ENCODE measurements around the gene ABCB9.

DNA sequence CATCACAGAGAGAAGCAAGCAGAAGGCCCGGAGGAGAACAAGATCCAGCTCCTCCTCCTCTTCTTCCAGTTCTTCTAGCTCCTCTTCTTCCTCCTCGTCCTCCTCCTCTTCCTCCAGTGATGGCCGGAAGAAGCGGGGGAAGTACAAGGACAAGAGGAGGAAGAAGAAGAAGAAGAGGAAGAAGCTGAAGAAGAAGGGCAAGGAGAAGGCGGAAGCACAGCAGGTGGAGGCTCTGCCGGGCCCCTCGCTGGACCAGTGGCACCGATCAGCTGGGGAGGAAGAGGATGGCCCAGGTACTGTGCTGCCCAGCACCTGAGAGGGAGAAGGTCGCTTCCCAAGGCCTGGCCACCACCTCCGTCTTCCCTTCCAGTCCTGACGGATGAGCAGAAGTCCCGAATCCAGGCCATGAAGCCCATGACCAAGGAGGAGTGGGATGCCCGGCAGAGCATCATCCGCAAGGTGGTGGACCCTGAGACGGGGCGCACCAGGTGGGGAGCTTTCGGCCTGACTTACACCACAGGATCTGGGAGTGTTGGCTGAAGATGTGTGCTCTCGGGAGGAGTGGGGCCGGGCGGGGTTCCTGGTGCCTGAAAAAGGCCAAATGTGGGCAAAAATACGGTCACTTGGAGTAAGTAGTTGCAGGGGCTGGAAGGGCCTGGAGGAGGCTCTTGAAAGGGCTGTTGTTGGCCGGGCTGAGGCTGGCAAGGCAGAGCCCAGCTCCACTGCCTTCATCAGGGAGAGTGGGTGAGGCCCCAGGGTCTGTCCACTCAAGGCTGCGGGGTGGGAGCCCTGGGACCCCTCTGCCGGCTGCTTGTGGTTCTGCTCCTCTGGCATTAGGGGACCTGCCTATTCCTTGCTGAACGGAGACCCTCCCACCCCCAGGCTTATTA lies 15.6 kb upstream of the ABCB9 start:
- no peak for TF ChIP-seq EP300 (conservative IDR thresholded peaks at IDR 0.05; ENCODE audit: poor library complexity, severe bottlenecking)
- TF ChIP-seq, protein P1, sequence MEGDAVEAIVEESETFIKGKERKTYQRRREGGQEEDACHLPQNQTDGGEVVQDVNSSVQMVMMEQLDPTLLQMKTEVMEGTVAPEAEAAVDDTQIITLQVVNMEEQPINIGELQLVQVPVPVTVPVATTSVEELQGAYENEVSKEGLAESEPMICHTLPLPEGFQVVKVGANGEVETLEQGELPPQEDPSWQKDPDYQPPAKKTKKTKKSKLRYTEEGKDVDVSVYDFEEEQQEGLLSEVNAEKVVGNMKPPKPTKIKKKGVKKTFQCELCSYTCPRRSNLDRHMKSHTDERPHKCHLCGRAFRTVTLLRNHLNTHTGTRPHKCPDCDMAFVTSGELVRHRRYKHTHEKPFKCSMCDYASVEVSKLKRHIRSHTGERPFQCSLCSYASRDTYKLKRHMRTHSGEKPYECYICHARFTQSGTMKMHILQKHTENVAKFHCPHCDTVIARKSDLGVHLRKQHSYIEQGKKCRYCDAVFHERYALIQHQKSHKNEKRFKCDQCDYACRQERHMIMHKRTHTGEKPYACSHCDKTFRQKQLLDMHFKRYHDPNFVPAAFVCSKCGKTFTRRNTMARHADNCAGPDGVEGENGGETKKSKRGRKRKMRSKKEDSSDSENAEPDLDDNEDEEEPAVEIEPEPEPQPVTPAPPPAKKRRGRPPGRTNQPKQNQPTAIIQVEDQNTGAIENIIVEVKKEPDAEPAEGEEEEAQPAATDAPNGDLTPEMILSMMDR (IDR thresholded peaks at IDR 0.05; ENCODE audit: poor library complexity, severe bottlenecking), result no peak
- no peak for TF ChIP-seq SMC3 (conservative IDR thresholded peaks at IDR 0.05; ENCODE audit: poor library complexity)
- no peak for TF ChIP-seq MXI1 (conservative IDR thresholded peaks at IDR 0.05; ENCODE audit: poor library complexity, severe bottlenecking)
